PC-3 (cell line): Measurements from ENCODE around the gene GTF3C5. TPM values are rescaled to one million over a fixed set of nuclear protein-coding genes. Genes with fewer than 3 reads are reported as not detected.

ENCODE experiments used
- ATAC-seq: fragments of 200-7000 bp; cut with Tn5 transposase; 2 replicates; pipeline ENCODE4 v1.9.1; 2020; ENCODE audit warnings: mild to moderate bottlenecking, moderate library complexity
- BruUV-seq: library from RNA; stranded (reverse); fragments of 400-500 nt; replicated peaks from 2 replicates; lab custom pipeline; 2021; lab: Mats Ljungman, UMichigan
- CTCF ChIA-PET: fragments of 300-600 bp; sonication (Branson Sonifier 250); formaldehyde crosslinking; loops from one replicate; lab custom pipeline; 2022; ENCODE audit warnings: antibody characterized with exemption; lab: Charles Lee
- POLR2A ChIA-PET: fragments of 300-600 bp; sonication (Branson Sonifier 250); formaldehyde crosslinking; loops from one replicate; lab custom pipeline; 2022; ENCODE audit warnings: antibody characterized with exemption; ENCODE audit not compliant: unreplicated experiment; lab: Charles Lee
- DNase-seq: peaks from one replicate; pipeline ENCODE4 v3.0.0-alpha.2; 2015
- H2AFZ ChIP-seq: fragments of 300-600 bp; sonication (generic); 2 replicates; pipeline ENCODE4 v1.6.0; 2016; ENCODE audit warnings: antibody characterized with exemption, low read length
- H3F3A ChIP-seq: fragments of 300-600 bp; sonication (generic); one replicate; pipeline ENCODE4 v1.6.0; 2017; ENCODE audit warnings: antibody characterized with exemption, low read length, control low read depth, mild to moderate bottlenecking; ENCODE audit not compliant: unreplicated experiment
- H3K27ac ChIP-seq: fragments of 300-600 bp; sonication (generic); 2 replicates; pipeline ENCODE4 v1.5.1; 2016; ENCODE audit warnings: mild to moderate bottlenecking, low read length
- H3K27me3 ChIP-seq: fragments of 300-600 bp; sonication (generic); 2 replicates; pipeline ENCODE4 v1.6.1; 2016; ENCODE audit warnings: low read length, mixed read lengths
- H3K36me3 ChIP-seq: fragments of 300-600 bp; sonication (generic); 2 replicates; pipeline ENCODE4 v1.6.1; 2016; ENCODE audit warnings: low read depth, mixed run types, low read length, mixed read lengths
- H3K4me1 ChIP-seq: fragments of 300-600 bp; sonication (generic); 2 replicates; pipeline ENCODE4 v1.5.1; 2016; ENCODE audit warnings: low read length; ENCODE audit not compliant: insufficient read depth
- H3K4me2 ChIP-seq: fragments of 300-600 bp; sonication (generic); 2 replicates; pipeline ENCODE4 v1.6.0; 2016; ENCODE audit warnings: low read length
- H3K4me3 ChIP-seq: fragments of 300-600 bp; sonication (generic); 2 replicates; pipeline ENCODE4 v1.5.1; 2016; ENCODE audit warnings: mild to moderate bottlenecking, low read length, mixed read lengths
- H3K79me2 ChIP-seq: fragments of 300-600 bp; sonication (generic); 2 replicates; pipeline ENCODE4 v1.6.1; 2017; ENCODE audit warnings: low read length, mixed read lengths
- H3K9ac ChIP-seq: fragments of 300-600 bp; sonication (generic); 2 replicates; pipeline ENCODE4 v1.6.0; 2016; ENCODE audit warnings: mild to moderate bottlenecking, low read length
- H3K9me2 ChIP-seq: fragments of 300-600 bp; sonication (generic); replicated peaks from 2 replicates; pipeline ENCODE4 v1.6.1; 2016; ENCODE audit warnings: mixed run types, low read length, mixed read lengths
- H3K9me3 ChIP-seq: fragments of 300-600 bp; sonication (generic); 2 replicates; pipeline ENCODE4 v1.6.1; 2016; ENCODE audit warnings: low read length, mixed read lengths
- H4K20me1 ChIP-seq: fragments of 300-600 bp; sonication (generic); 2 replicates; pipeline ENCODE4 v1.6.1; 2016; ENCODE audit warnings: low read length, mixed read lengths
- EZH2 ChIP-seq: fragments of 300-600 bp; sonication (generic); IDR thresholded peaks from one replicate; pipeline ENCODE4 v1.6.1; 2017; ENCODE audit warnings: antibody characterized with exemption, mild to moderate bottlenecking, low read length; ENCODE audit not compliant: unreplicated experiment
- EZH2phosphoT487 ChIP-seq: fragments of 300-600 bp; sonication (generic); IDR thresholded peaks from 2 replicates; pipeline ENCODE4 v1.6.1; 2018; ENCODE audit warnings: mild to moderate bottlenecking, antibody characterized with exemption, low read length, borderline replicate concordance
- intact Hi-C: fragments of 100-400 bp; cut with micrococcal nuclease; formaldehyde crosslinking; loops from 2 replicates; pipeline ENCODE4 v1.9.0; 2023
- total RNA-seq: library from RNA; depleted of rRNA; stranded (reverse); fragments of >200 nt; gene quantifications from 2 replicates; pipeline ENCODE4 v1.2.3, GENCODE V29; 2014
- TF ChIP-seq, protein P1 (sequence below): fragments of 300-600 bp; sonication (generic); conservative IDR thresholded peaks from 2 replicates; pipeline ENCODE4 v1.5.1; 2017; ENCODE audit warnings: antibody characterized with exemption, low read depth, mild to moderate bottlenecking, low read length

GTF3C5 gene
- total RNA-seq, 1 experiment from 2014 or later = 78.5 TPM

DNA sequence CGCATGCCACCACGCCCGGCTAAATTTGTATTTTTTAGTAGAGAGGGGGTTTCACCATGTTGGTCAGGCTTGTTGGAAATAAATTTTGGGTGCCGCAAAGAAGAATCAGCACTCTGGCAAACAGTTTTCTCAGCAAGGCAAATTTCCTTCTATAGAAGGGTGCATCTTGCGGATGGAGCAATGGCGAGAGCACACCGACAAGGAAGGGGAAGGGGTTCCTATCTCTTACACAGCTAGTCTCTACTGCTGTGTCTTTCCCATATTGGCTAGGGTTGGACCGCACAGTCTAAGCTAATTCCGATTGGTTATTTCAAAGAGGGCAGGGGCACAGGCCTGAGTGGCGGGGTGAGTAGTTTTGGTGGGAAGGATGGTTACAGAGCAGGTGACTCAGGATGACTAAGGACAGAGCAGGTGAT, 707 bp downstream of the GTF3C5 start:
- Histone ChIP-seq H3K4me2 (peak overlapping the region; percentile 85), H3K36me3 (no peaks in the 10 kb centered on the region), H3K4me3 (peak overlapping the region; percentile 99), H3K79me2 (peaks cover 66% of the 10 kb centered on the region), H3K9me2 (no peaks in the 10 kb centered on the region), H3K9me3 (no peaks in the 10 kb centered on the region), H3K4me1 (peaks cover 12% of the 10 kb centered on the region), H3F3A (no peaks in the 10 kb centered on the region), H3K9ac (peak overlapping the region; percentile 96), H4K20me1 (peaks cover 5% of the 10 kb centered on the region; the same call in 1 of the 2 replicates), H3K27me3 (no peaks in the 10 kb centered on the region), H2AFZ (no peak overlapping the region), H3K27ac (no peak overlapping the region)
- intact Hi-C loops = loop anchor here (2.0 kb wide), 1 partner anchor 117 kb away; no protein-coding TSS in a partner anchor
- TF ChIP-seq EZH2phosphoT487 (no peak), EZH2 (no peak)
- TF ChIP-seq, protein P1, sequence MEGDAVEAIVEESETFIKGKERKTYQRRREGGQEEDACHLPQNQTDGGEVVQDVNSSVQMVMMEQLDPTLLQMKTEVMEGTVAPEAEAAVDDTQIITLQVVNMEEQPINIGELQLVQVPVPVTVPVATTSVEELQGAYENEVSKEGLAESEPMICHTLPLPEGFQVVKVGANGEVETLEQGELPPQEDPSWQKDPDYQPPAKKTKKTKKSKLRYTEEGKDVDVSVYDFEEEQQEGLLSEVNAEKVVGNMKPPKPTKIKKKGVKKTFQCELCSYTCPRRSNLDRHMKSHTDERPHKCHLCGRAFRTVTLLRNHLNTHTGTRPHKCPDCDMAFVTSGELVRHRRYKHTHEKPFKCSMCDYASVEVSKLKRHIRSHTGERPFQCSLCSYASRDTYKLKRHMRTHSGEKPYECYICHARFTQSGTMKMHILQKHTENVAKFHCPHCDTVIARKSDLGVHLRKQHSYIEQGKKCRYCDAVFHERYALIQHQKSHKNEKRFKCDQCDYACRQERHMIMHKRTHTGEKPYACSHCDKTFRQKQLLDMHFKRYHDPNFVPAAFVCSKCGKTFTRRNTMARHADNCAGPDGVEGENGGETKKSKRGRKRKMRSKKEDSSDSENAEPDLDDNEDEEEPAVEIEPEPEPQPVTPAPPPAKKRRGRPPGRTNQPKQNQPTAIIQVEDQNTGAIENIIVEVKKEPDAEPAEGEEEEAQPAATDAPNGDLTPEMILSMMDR = no peak
- ATAC-seq (no peak), DNase-seq (peak; percentile 39)
- POLR2A ChIA-PET = interaction anchor here (0.6 kb wide), 1 partner anchor 102 kb away, joined by 3 read pairs; no protein-coding TSS in a partner anchor
- CTCF ChIA-PET = interaction anchor here (1.4 kb wide), 1 partner anchor 10 kb away, joined by 9 read pairs; no protein-coding TSS in a partner anchor
- no TSS peak for BruUV-seq

DNA sequence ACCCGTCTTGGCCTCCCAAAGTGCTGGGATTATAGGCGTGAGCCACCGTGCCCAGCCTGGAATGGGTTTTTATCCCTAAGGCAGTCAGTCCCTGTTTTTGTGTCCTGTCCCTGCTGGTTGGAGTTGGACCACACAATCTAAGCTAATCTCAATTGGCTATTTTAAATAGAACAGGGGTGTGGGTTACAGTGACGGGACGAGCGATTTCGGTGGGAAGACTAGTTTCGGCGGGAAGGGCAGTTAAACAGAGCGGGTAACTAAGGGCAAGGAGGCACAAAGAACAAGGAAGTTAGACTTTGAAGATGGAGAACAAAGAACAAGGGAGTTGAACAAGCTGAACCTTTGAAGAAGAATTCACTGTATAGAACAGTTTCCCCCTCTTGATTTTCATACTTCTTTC, 1.4 kb downstream of the GTF3C5 start:
- intact Hi-C loops = no loop called here
- H3K9me3 ChIP-seq = no peaks in the 10 kb centered on the region
- H3K4me3 ChIP-seq = peak overlapping the region; percentile 99; the same call in 1 of the 2 replicates
- H3K79me2 ChIP-seq = peaks cover 73% of the 10 kb centered on the region
- no peaks in the 10 kb centered on the region for H3K9me2 ChIP-seq
- H3K27ac ChIP-seq = no peak overlapping the region
- POLR2A ChIA-PET = interaction anchor here (0.6 kb wide), 1 partner anchor 102 kb away, joined by 3 read pairs; no protein-coding TSS in a partner anchor
- no peak overlapping the region for H3K9ac ChIP-seq
- ATAC-seq (no peak), DNase-seq (no peak)
- H2AFZ ChIP-seq = no peak overlapping the region
- CTCF ChIA-PET = no interaction called here
- H3K4me2 ChIP-seq = peak overlapping the region; percentile 85
- peaks cover 8% of the 10 kb centered on the region; the same call in 1 of the 2 replicates for H4K20me1 ChIP-seq
- BruUV-seq = no TSS peak
- no peaks in the 10 kb centered on the region for H3K27me3 ChIP-seq
- TF ChIP-seq EZH2 = no peak
- TF ChIP-seq, protein P1 = no peak
- no peak for TF ChIP-seq EZH2phosphoT487
- peaks cover 12% of the 10 kb centered on the region for H3K4me1 ChIP-seq
- no peaks in the 10 kb centered on the region for H3K36me3 ChIP-seq
- no peaks in the 10 kb centered on the region for H3F3A ChIP-seq

DNA sequence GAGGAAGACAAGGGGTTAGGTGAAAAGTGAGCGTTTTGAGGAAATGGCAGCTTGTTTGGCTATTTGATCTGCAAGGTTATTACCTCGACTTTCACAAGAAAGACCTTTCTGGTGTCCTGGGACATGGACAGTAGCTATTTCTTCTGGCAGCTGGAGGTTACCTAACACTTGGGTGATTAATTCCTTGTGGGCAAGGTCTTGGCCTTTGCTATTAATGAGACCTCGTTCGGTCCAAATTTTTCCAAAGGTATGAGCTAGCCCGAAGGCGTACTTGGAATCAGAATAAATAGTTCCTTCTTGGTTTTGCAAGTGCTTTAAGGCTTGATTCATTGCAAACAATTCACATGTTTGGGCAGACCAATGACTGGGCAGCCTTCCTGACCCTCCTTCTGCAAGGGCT, 4.9 kb downstream of the GTF3C5 start:
- H3K9me2 ChIP-seq = no peaks in the 10 kb centered on the region
- H3K9ac ChIP-seq = no peak overlapping the region
- intact Hi-C loops = no loop called here
- H3F3A ChIP-seq = no peaks in the 10 kb centered on the region
- no peak overlapping the region for H3K4me3 ChIP-seq
- H3K4me1 ChIP-seq = peaks cover 7% of the 10 kb centered on the region; the same call in 1 of the 2 replicates
- no peaks in the 10 kb centered on the region for H3K27me3 ChIP-seq
- peaks cover 16% of the 10 kb centered on the region; the same call in 1 of the 2 replicates for H4K20me1 ChIP-seq
- no peak for ATAC-seq
- peaks cover 96% of the 10 kb centered on the region for H3K79me2 ChIP-seq
- H3K36me3 ChIP-seq = no peaks in the 10 kb centered on the region
- ChIA-PET POLR2A (no interaction called here), CTCF (no interaction called here)
- TF ChIP-seq, protein P1 = no peak
- TF ChIP-seq EZH2 = no peak
- TF ChIP-seq EZH2phosphoT487 = no peak
- H3K27ac ChIP-seq = no peak overlapping the region
- BruUV-seq = no TSS peak
- no peak for DNase-seq
- H3K9me3 ChIP-seq = no peaks in the 10 kb centered on the region
- H2AFZ ChIP-seq = no peak overlapping the region
- H3K4me2 ChIP-seq = no peak overlapping the region
